HG03342 (cell line): Measurements from ENCODE around the gene MLN.
A peak's percentile ranks its signal among the peaks of the same experiment; 100 is the strongest.

ENCODE experiments used
- ATAC-seq: cut with Tn5 transposase; IDR thresholded peaks from one replicate; pipeline ENCODE4 v1.9.1; 2021; ENCODE audit warnings: mild to moderate bottlenecking, moderate library complexity; ENCODE audit not compliant: unreplicated experiment

MLN gene

DNA sequence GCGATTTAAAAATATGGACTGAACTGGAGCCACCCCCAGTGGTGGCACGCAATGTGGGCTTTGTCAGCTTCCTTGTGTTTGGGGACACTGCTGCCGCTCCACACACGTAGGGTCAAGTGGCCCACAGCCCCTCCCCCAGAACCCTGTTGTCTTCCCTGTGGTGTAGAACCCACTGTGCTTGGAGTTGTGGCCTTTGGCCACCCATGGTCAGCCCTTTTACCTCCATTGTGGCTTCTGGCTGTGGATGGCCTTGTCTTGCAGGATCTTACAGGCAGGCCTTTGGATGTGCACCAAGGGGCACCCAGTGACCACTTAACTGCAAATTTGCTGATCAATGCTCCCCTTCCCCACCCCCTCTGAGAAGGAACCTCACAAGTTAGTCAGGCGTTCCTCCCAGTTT lies 12.9 kb downstream of the MLN start:
- ATAC-seq: no peak

DNA sequence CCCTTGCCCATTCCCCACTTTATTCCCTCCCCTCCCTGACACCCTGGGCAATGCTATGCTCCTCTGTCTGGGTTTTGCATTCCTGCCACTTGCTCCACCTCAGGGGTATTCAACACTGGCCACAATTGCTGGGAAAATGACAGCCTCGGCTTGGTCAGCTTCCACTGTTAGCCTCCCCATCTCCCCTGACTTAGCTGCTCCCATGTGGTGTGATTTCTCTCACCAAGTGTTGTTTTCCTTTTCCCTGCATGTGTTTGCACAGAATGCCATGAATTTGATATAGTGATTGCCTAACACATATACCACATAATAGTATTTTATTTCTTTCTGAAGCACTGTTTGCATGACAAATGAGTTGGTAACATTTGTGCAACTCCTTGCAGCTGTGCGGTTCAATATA lies 13.4 kb downstream of the MLN start:
- ATAC-seq: no peak

DNA sequence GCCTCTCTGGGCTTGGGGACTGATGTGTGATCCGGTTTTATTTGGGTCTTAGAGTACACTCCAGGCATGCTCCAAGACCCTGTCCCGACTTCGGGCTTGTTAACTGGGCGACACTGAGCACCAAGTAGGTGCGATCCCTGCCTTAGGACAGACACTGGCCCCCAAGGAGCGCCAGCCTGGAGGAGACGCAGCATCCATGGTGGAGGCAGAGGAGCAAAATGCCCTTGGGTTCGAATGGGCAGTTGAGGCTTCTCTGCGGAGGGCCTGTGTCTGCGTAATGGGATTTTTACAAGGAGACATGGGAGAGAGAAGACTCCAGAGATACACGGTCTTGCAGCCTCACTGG lies 14.3 kb downstream of the MLN start:
- ATAC-seq: no peak

DNA sequence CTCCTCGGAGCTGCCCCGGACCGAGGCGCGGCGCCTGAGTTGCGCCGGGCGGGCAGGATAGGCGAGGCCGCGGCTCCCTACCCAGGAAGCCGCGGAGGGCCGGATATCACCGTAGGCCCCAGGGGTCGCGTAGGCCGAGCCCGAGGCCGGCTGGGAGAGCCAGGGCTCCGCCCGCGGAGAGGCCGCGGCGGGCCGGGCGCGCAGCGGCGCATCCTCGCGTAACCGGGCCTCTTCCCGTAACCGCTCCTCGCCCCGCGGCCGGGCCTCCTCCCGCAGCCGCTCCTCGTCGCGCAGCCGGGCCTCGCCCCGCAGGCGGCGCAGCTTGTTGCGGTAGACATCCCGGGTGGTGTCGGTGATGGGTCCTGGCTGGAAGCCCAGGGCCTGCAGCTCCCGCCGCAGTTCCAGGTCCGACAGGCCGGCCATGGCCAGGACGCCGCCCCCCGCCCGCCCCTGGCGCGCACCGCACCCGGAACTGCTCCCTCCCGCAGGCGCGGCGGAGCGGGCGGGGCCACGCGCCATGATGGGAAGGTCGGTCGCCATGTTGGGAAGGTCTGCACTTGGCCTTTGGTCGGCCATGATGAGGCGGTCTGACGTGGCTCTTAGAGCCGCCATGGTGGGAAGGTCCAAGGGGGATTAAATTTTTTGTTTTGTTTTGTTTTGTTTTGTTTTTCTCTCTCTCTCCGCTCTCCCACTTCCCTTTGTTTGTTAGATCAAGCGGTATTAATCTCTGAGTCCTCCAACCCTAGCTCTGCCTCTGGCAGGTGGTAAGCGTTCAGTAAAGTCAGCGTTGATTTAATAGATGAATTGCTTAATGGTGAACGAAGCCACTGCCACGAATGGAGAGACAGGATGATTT lies 14.9 kb downstream of the MLN start, which contains the start of gene LEMD2:
Gene LEMD2, minus strand, starts transcription at position 437 of the 856 bp plus-strand sequence. Its CDS starts 14 bp downstream, at position 423.
- peak; percentile 82 for ATAC-seq

DNA sequence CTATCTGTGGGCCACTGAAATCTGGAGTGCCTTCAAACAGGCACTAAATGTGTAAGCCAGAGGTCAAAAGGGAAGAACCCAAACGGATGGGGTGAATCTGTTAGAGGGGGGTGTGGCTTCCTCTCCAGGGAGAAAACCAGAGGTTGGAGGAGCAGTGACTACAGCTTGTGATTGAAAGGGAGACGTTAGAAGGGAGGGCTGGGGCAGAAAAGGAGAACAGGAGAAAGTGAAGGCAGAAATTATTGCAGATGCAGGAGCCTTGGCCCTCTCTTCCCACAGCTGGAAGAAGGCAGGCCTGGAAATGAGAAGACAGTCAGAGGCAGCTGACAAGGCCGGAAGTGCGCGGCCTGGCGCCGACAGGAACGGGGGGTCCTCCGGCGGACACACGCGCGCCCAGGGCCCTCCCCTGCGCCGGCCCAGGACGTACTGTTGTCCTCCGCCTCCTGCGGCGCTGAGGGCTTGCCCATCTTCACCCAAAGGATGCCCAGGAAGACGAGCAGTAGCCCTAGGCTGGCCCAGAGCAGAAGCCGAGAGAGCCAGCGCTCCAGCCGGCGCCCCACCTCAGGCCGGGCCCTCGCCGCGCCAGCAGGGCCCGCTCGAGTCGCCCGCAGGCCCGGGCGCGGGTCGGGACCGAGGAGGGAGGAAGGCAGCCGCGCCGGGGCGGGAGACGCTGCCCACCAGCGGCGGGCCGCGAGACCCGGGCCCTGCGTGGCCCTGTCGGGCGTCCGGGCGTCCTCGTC lies 15.7 kb downstream of the MLN start:
- ATAC-seq: peak; percentile 37

DNA sequence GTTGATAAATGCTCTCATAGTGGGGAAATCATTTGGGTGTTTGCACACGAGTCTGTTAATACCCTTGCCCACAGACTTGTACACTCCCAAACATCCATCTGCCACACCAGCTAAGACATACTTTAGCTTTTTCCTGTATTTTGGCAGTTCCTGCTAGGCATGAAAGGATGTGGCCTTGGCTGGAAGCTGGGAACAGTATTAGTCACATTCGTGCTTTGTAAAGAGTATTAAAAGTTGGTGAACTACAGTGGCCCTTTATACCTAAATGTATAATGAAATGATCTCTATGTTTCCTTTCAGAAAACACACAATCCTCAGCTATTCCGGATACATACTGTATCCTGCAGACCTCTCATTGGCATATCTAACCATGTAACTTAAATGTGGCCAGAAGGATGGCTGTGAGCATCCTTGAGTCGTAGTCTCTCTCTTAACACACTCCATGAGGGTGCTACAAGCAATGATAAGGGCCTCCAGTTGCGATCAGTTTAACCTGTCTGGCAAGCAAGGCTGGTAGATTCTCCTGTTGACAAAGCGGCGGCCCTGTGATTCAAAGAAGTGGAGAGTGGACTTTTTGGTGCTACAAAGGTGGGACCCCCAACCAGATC lies 16.4 kb downstream of the MLN start:
- ATAC-seq: no peak

DNA sequence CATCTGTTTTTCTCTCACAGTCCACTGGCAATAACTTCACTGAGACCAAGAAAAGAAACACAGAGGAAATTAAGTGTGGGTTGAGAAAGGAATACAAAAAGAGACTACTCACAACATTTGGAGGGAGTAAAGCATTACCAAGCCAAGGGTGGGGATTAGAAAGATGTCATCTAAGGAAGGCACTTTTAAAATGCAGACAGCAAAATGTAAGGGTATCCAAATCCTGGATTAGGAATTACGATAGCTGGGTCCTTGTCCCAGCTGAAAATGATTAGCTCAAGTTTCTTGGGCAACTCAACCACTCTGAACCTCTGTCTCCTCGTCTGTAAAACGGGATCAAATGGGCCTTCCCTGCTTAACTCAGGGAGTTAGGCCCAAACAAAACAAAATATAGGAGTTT lies 17.1 kb downstream of the MLN start:
- ATAC-seq: no peak

DNA sequence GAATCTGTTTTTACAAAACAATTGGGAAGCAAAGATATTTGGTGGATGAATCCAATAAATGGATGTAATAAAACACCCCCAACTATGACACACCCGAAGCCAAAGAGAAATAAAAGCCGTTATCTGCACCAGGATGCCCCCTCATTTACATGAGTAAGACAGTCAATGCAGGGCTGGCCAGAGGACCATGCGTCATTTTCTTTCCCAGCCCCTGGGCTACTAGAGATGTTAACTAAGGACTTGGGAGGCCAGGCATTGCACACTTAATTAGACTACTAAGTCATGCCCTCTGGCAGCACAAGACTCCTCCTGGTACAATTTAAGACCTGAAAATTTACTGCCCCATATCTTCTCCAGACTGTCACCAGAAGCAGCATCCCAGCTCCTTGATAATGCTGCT lies 18.0 kb downstream of the MLN start:
- ATAC-seq: no peak

DNA sequence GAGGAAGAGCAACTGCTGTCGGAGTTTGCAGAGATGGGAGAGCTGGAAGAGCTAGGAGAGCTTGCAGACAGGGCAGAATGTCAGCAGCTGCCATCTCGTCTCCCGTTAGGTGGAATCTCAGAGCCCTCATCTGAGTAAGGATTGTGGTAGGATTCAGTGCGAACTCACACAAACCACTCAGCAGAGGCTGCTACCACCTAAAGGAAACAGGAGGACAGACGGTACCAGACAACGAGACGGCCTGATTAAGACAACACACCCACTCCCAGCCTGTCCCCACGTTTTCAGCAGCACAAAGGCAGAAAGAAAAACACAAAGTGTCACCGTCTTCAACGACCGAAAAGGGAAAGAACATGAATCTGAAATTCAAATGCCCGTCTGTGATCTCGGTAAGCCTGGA lies 19.0 kb downstream of the MLN start:
- ATAC-seq: no peak

DNA sequence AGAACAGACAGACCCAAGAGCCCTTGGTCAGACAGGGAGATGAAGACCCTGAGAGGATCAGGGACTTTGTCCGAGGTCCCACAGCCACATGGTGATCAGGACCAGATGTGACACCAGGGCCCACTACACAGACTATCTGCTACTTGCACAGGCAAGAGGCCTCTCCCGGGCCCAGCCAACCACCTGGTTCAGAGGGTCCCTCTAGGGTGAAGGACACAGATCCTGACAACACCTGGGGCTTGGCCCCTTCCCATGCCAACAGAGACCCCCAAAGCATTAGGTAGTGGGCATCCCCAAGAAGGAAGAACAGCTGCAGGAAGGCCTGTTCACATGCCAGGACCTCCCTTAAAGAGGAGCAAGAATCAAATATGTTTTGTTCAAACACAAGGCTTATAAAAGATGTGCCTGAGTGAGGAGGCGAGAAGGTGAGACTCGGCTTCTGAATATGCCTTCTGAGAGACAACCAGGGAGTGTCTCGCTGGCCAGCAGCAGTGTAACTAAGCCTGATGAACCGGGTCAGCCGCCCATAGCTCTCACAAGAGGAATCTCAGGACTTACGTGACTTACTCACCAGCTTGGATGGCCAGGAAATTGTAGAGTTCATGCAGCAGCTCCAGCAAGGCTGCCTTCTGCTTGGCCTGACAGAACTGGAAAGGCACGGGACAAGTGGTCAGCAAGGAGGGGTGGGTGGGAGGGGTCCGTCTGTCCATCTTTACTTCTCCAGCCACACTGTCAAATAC lies 19.9 kb downstream of the MLN start:
- no peak for ATAC-seq

DNA sequence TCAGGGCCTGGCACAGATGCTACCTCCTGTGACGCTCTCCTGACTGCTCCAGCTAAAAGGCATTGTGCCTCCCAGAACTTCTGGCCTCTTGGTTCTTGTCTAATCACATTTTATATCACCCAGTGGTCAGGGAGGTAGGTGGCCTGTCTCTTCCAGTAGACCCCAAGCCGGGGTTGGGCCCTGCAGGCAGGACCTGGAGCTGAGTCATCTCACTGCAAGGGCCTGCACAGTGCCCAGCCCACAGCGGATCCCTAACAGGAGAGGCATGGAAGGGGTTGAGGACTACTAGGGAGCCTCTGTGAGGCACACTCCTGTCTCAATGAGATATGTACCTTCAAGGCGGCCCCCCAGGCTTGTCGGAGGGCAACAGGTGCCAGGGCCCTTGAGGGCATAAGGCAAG lies 21.2 kb downstream of the MLN start:
- ATAC-seq: no peak

DNA sequence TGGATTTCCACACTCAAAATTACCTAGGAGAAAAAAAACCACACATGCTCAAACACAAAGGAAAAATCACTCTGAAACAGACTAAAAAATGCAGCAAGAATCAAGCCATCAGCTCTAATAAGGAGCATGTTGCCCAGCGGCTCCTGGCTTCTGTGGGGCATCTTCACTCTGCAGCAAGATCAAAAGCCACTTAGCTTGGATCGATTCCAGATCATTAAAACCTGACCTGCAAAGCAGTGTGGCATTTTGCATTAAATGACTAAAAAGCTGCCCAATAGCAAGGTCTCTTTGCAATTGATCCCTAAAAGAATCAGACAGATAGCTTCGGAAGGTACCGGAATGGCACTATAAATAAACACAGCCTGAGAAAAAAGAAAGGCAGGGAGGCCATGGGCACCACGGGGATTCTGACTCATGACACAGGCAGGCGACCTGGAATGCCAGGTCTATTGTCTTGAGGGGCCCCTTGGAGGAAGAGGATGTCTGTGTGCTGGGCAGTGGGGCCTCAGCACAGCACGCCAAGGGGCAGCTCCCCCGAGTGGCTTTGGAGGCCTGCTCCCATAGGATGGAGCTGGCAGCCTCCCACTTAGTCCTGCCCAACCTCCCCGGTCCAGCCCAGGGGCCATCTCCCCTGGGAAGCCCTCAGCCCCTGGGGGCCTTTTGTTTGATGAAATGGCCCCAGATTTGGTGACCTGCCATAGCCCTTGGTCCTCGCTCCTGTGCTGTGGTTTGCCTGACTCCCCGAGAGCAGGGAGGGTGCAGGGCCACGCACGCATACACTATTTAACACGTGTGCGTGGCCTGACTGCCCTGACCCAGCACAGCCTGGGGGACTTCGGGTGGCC lies 22.4 kb downstream of the MLN start:
- no peak for ATAC-seq

DNA sequence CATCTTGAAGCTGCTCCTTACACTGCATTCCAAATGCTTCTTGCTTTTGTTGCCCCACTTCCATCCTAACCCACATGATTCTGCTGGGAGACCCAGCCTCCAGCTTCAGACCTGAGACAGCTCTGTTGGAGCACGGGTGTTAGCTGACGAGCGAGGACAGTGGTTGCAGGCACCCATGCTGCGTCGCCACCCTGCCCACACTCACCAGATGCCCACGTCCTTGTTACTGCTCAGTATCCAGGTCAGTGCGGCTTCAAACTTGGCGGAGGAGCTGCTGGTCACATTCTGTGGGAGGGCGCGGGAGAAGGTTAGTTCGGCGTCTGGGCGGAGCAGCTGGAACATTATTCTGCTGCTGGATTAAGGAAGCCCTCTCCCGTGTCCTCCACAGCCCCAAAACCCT lies 23.9 kb downstream of the MLN start:
- ATAC-seq: no peak

DNA sequence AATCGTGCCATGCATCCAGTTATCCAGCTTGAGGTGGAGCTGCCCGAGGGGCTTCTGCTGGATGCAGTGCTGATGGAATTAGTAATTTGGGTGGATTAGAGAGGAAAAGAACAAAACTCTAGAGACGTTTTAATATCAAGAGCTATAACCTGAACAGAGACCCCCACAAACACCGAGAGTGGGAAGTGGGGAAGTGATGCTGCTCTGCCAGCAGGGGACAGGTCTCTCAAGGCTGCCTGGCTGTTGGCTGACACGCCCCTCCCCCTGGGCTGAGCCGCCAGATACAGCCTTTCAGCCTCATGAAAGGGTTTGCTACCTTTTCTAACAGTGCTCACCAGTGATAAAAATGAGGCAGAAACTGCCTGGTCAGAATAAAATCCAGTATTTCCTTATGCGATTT lies 24.5 kb downstream of the MLN start:
- no peak for ATAC-seq

DNA sequence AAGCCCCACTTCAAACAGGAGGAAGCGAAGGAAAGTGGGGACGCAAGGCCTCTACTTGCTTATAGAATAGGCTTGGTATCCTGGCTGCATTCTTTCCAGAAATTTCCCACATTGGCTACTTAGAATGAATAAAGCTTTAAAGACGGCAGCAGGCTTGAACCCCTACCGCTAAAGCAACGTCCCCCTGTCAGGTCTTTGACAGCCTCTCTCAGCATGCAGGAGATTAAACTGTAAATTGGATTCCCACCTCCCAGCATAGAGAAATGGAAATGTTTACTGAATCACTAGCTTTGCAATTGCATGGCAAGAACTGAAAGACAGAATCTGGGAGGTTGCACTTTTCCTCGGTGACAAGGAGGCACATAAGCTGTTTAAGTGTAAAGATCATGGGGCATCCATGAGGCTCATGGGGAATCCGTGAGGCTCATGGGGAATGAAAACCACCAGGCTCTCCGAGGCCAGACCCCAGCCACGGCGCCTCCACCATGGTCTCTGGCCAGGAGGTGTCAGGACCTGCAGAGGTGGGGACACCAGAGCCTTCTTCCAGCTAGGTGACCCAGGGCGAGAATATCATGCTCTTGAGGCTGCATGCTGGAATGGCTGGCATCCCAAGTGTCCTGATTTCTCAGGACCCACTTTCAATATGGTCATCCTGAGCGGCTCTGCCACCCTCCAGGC lies 25.2 kb downstream of the MLN start:
- ATAC-seq: no peak

DNA sequence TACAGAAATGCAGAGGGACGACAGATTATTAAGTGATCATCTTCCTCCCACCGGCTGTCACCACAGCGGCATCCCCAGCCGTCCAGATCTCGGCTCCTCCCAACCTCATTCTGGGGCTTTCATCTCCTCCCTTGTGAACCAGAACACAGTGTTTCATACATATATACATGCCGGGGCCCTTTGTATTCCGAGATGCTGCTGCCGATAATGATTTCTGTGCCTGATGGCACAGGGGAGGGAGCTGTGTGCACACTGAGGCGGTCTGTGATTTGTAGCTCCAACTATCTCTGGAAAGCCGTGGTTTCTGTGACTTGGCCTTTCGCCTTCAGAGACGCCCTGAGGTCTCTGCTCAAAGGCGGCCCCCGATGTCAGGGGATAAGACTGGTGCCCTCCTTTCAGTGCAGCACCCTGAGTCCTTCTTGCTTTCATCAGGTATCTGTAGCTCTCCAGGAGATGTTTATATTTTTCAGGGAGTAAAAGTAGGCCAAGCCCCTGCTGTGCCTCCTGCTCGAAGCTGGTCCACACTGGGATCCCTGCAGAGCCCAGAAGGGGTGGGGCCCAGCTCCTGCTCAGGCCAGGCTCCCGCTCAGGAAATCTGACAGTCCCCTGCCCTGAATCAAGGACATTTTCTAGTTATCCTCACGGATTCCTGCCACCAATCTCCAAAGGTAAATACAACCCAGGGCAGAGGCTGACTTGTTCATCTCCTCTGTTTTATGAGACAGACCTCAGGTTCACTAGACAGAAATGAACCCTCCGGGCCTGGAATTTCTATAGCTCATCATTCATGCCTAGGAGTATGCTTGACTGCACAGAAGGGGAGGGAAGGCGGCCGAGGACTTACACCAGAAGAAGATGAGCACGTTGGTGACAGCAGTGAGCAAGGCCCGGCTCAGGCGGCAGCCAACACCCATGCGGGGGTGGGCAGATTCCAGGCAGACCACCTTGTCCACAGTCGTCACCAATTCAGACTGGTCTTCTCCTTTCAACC lies 26.1 kb downstream of the MLN start:
- ATAC-seq: no peak

DNA sequence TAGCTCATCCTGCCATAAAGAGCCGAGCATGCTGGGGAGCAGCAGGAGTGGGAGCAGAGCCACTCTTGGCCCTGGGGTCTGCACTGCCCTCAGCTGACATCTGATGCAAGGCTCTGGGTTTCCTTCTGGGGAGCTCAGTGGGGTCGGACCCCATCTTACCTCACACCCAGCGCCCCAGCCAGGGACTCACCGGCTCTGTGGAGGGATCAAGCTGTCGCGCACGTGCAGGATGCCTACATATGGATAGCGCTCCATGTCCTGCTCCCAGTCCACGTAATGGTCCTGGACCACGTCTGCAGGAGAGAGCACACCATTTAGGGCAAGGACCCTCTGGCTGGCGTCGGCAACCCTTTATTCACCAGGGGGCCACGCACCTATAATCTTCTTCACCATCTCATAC lies 27.0 kb downstream of the MLN start:
- no peak for ATAC-seq

DNA sequence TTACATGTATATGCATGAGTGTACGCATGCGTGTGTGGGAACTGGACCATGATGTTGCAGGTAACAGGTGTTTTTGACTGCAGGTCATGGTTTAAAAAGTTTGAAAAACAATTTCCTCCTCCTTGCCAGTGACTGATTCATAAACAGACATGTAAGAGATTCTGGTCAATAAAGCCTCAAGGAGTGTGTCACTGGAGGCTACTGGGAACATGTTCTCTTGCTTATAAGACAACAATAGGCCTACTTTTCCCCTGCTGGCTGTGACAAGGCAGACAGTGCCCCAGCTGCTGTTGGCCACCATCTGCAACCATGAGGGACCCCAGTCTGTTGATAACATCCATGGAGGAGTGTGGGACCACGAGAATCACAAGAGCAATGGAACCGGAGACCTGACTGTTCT lies 27.6 kb downstream of the MLN start:
- no peak for ATAC-seq

DNA sequence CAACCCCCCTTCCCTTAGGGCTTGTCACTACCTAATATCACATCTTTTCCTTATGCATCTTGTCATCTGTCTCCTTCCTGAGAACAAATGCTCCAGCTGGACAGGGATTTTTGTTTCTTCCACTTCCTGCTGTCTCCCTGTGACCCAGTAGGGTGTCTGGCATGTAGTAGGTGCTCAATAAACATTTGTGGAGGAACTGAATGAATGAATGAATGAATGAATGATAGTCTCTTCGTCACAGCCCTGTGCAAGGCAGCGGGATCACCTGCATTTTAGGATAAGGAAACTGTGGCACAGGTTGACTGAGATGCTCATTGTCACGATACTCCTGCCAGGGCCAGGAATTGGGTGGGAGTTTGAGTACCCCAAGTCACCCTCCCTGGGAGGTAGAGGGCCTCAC lies 29.0 kb downstream of the MLN start:
- ATAC-seq: no peak
